ENCODE results near the gene SYNPO.

DNA sequence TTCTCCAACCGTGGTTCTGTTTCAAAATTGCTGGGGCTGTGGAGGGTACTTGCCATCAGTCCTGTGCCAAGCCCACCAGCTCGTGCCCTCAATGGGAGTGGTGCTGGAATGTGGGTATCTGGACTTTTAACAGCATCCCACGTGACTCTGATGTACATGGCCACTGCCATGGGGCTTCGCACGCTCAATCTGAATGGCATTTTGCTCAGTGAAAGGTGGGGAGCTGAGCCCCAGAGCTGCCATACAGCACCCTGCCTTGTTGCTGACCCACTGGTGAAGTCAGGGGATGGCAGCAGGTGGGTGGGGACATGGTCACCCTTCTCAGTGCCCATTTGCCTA, 16.6 kb upstream of the SYNPO start:
- TF ChIP-seq, protein P1, sequence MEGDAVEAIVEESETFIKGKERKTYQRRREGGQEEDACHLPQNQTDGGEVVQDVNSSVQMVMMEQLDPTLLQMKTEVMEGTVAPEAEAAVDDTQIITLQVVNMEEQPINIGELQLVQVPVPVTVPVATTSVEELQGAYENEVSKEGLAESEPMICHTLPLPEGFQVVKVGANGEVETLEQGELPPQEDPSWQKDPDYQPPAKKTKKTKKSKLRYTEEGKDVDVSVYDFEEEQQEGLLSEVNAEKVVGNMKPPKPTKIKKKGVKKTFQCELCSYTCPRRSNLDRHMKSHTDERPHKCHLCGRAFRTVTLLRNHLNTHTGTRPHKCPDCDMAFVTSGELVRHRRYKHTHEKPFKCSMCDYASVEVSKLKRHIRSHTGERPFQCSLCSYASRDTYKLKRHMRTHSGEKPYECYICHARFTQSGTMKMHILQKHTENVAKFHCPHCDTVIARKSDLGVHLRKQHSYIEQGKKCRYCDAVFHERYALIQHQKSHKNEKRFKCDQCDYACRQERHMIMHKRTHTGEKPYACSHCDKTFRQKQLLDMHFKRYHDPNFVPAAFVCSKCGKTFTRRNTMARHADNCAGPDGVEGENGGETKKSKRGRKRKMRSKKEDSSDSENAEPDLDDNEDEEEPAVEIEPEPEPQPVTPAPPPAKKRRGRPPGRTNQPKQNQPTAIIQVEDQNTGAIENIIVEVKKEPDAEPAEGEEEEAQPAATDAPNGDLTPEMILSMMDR (IDR thresholded peaks at IDR 0.05) = no peak
- TF ChIP-seq EP300 (IDR thresholded peaks at IDR 0.05) = no peak
